CD14-positive monocyte (primary cell): ENCODE measurements around the gene TBC1D22A. TPM values are rescaled to one million over a fixed set of nuclear protein-coding genes. Genes with fewer than 3 reads are reported as not detected.

ENCODE experiments used
- DNase-seq, 3 donors: peaks; one replicate each; pipeline ENCODE4 v3.0.0-alpha.2; 2011 to 2022
- H2AFZ ChIP-seq: 2 replicates; pipeline ENCODE4 v1.6.0; 2012; ENCODE audit warnings: mild to moderate bottlenecking, low read depth, low read length, inconsistent platforms; ENCODE audit not compliant: insufficient read depth, poor library complexity, severe bottlenecking
- H3K27ac ChIP-seq, 2 donors: 1 replicate in 1 of 2; 2 replicates in 1 of 2; pipeline ENCODE4 v1.5.1; 2012 to 2013; ENCODE audit warnings: low read length in 2 of 2, control low read depth in 1 of 2, inconsistent platforms in 1 of 2, low read depth in 1 of 2, mild to moderate bottlenecking in 1 of 2
- H3K27me3 ChIP-seq, 2 donors: one replicate each; pipeline versions ENCODE4 v1.6.0 to v1.6.1; 2011 to 2013; ENCODE audit warnings: low read length in 2 of 2; ENCODE audit not compliant: control insufficient read depth in 2 of 2, insufficient read depth in 2 of 2
- H3K36me3 ChIP-seq, 2 donors: replicated peaks in 1 of 2; 1 replicate in 1 of 2; 2 replicates in 1 of 2; pipeline versions ENCODE4 v1.5.1 to v1.6.1; 2012 to 2013; ENCODE audit warnings: low read length in 2 of 2, control low read depth in 1 of 2, inconsistent platforms in 1 of 2, mild to moderate bottlenecking in 1 of 2; ENCODE audit not compliant: insufficient read depth in 2 of 2, control insufficient read depth in 1 of 2
- H3K4me1 ChIP-seq, 2 donors: 1 replicate in 1 of 2; 2 replicates in 1 of 2; pipeline versions ENCODE4 v1.5.1 to v1.6.1; 2012 to 2013; ENCODE audit warnings: low read length in 2 of 2, control low read depth in 1 of 2, inconsistent platforms in 1 of 2, mild to moderate bottlenecking in 1 of 2, moderate library complexity in 1 of 2; ENCODE audit not compliant: insufficient read depth in 2 of 2, control insufficient read depth in 1 of 2
- H3K4me2 ChIP-seq: replicated peaks from 2 replicates; pipeline ENCODE3; 2012; ENCODE audit warnings: low read length, moderate library complexity, mild to moderate bottlenecking; ENCODE audit not compliant: poor library complexity, severe bottlenecking; ENCODE audit errors: extremely low read depth
- H3K4me3 ChIP-seq, 3 experiments: fragments of 200-600 bp in 1 of 3; sonication (generic) in 1 of 3; replicated peaks in 1 of 3; 1 replicate in 2 of 3; 2 replicates in 1 of 3; pipeline ENCODE4 v1.5.1; 2011 to 2013; ENCODE audit warnings: low read length in 3 of 3, mild to moderate bottlenecking in 3 of 3, control low read depth in 2 of 3, low read depth in 2 of 3, inconsistent platforms in 1 of 3, moderate library complexity in 1 of 3
- H3K79me2 ChIP-seq: 2 replicates; pipeline ENCODE4 v1.6.0; 2012; ENCODE audit warnings: mild to moderate bottlenecking, control low read depth, inconsistent platforms, low read length, moderate library complexity; ENCODE audit not compliant: insufficient read depth
- H3K9ac ChIP-seq: 2 replicates; pipeline ENCODE4 v1.6.0; 2017; ENCODE audit warnings: low read length, mild to moderate bottlenecking; ENCODE audit not compliant: insufficient read depth, poor library complexity, severe bottlenecking
- H3K9me3 ChIP-seq, 2 donors: replicated peaks in 1 of 2; 1 replicate in 1 of 2; 2 replicates in 1 of 2; pipeline versions ENCODE4 v1.5.1 to v1.6.1; 2012 to 2013; ENCODE audit warnings: low read length in 2 of 2, control low read depth in 1 of 2; ENCODE audit not compliant: control insufficient read depth in 1 of 2, insufficient read depth in 1 of 2
- H4K20me1 ChIP-seq: 2 replicates; pipeline ENCODE4 v1.6.0; 2012; ENCODE audit warnings: mild to moderate bottlenecking, low read length, control low read depth, moderate library complexity; ENCODE audit not compliant: insufficient read depth
- H3K27ac Mint-ChIP-seq, 7 donors: one replicate each; pipeline ENCODE4 v1.8.0; 2020; ENCODE audit warnings: mild to moderate bottlenecking in 7 of 7, mixed read lengths in 7 of 7, moderate library complexity in 6 of 7, inconsistent platforms in 2 of 7
- H3K27me3 Mint-ChIP-seq, 3 donors: one replicate each; pipeline ENCODE4 v1.8.0; 2021 to 2022; ENCODE audit warnings: low read depth in 3 of 3, mild to moderate bottlenecking in 3 of 3, mixed read lengths in 3 of 3, moderate library complexity in 3 of 3, inconsistent platforms in 1 of 3
- H3K36me3 Mint-ChIP-seq, 2 donors: one replicate each; pipeline ENCODE4 v1.8.0; 2020; ENCODE audit warnings: mixed read lengths in 2 of 2, inconsistent platforms in 1 of 2, mild to moderate bottlenecking in 1 of 2
- H3K4me1 Mint-ChIP-seq: one replicate; pipeline ENCODE4 v1.8.0; 2020; ENCODE audit warnings: mild to moderate bottlenecking, mixed read lengths
- H3K4me3 Mint-ChIP-seq, 2 donors: one replicate each; pipeline ENCODE4 v1.8.0; 2020; ENCODE audit warnings: mild to moderate bottlenecking in 2 of 2, mixed read lengths in 2 of 2, moderate library complexity in 1 of 2
- H3K9me3 Mint-ChIP-seq, 7 donors: one replicate each; pipeline ENCODE4 v1.8.0; 2020 to 2022; ENCODE audit warnings: mixed read lengths in 7 of 7, mild to moderate bottlenecking in 6 of 7, moderate library complexity in 6 of 7, inconsistent platforms in 2 of 7
- CTCF ChIP-seq: fragments of 200-600 bp; IDR thresholded peaks from one replicate; pipeline ENCODE4 v1.8.0; 2022; ENCODE audit warnings: antibody characterized with exemption, mild to moderate bottlenecking
- WGBS: methylation state at CpG from one replicate; pipeline ENCODE4 v1.1.5; 2013; ENCODE audit warnings: missing lambda C conversion rate; ENCODE audit not compliant: insufficient coverage; 5-methylcytosine and 5-hydroxymethylcytosine counted together
- intact Hi-C, 2 donors: fragments of 100-400 bp; cut with micrococcal nuclease; formaldehyde crosslinking; loops; one replicate each; pipeline versions ENCODE4 v1.15.0 to v1.15.1; 2023
- polyA plus RNA-seq, 3 donors: library from polyadenylated mRNA; depleted of rRNA in 1 of 3; unstranded in 2 of 3; stranded (reverse) in 1 of 3; fragments of 300-500 nt in 2 of 3; fragments of >200 nt in 1 of 3; fragmentation: Illumina TruSeq in 2 of 3; gene quantifications; 1 replicate in 2 of 3; 2 replicates in 1 of 3; pipeline ENCODE4 v1.2.3, GENCODE V29; 2012 to 2021

Gene TBC1D22A
- polyA plus RNA-seq, 3 donors = 25.9 to 36.2 (median 29.5) TPM

GRCh38 chr22:46792061-46792796 is 29.8 kb downstream of the TBC1D22A start:
- Histone ChIP-seq H3K27me3 (no peaks in the 10 kb centered on the region), H3K4me2 (no peak overlapping the region), H3K9ac (no peak overlapping the region), H3K79me2 (peaks cover 46% of the 10 kb centered on the region), H2AFZ (no peak overlapping the region), H3K9me3 (no peaks in the 10 kb centered on the region), H3K36me3 (peaks cover 49 to 65% of the 10 kb centered on the region in 2 donors), H4K20me1 (peaks cover 68% of the 10 kb centered on the region), H3K4me3 (no peak overlapping the region), H3K4me1 (peaks cover 17 to 21% of the 10 kb centered on the region in 2 donors), H3K27ac (peak overlapping the region; percentile 92 to 98)
- H3K4me1 Mint-ChIP-seq = peaks cover 33% of the 10 kb centered on the region
- peaks cover 57 to 77% of the 10 kb centered on the region in 2 donors for H3K36me3 Mint-ChIP-seq
- no peak overlapping the region for H3K4me3 Mint-ChIP-seq
- no peaks in the 10 kb centered on the region for H3K27me3 Mint-ChIP-seq
- 98% methylated on average over 8 of the region's 20 CpGs for WGBS
- no peak for DNase-seq
- H3K9me3 Mint-ChIP-seq = no peaks in the 10 kb centered on the region
- peak overlapping the region; percentile 87 to 99 (median 99) for H3K27ac Mint-ChIP-seq
- intact Hi-C loops = loop anchor here in 1 of 2 donors (5.0 kb wide), 1 partner anchor 40 kb away; no protein-coding TSS in a partner anchor
- no peak for TF ChIP-seq CTCF

- Histone ChIP-seq H3K79me2 (peaks cover 40% of the 10 kb centered on the region), H3K9me3 (no peaks in the 10 kb centered on the region), H3K4me3 (no peak overlapping the region), H2AFZ (no peak overlapping the region), H4K20me1 (peaks cover 68% of the 10 kb centered on the region), H3K27ac (peak overlapping the region in 1 of 2 donors; percentile 98), H3K9ac (no peak overlapping the region), H3K27me3 (no peaks in the 10 kb centered on the region), H3K36me3 (peaks cover 55 to 66% of the 10 kb centered on the region in 2 donors), H3K4me2 (no peak overlapping the region), H3K4me1 (peaks cover 17 to 21% of the 10 kb centered on the region in 2 donors)
- no peak for DNase-seq
- no peak for TF ChIP-seq CTCF
- H3K36me3 Mint-ChIP-seq = peaks cover 58 to 77% of the 10 kb centered on the region in 2 donors
- peak overlapping the region in 6 of 7 donors; percentile 68 to 99 (median 99) for H3K27ac Mint-ChIP-seq
- intact Hi-C loops = loop anchor here in 1 of 2 donors (5.0 kb wide), 1 partner anchor 41 kb away; no protein-coding TSS in a partner anchor
- 100% methylated on average over 2 of the region's 8 CpGs for WGBS
- H3K4me3 Mint-ChIP-seq = no peak overlapping the region
- peaks cover 33% of the 10 kb centered on the region for H3K4me1 Mint-ChIP-seq
- H3K27me3 Mint-ChIP-seq = no peaks in the 10 kb centered on the region
- no peaks in the 10 kb centered on the region for H3K9me3 Mint-ChIP-seq
Measured at GRCh38 chr22:46792841-46793261, 30.4 kb downstream of the TBC1D22A start.
